Psoas muscle (tissue), 8 donors: ENCODE results near the gene LRRC8C. TPM values are rescaled to one million over a fixed set of nuclear protein-coding genes. Genes with fewer than 3 reads are reported as not detected.

ENCODE experiments used
- ATAC-seq, 4 donors: fragments of 200-7000 bp; cut with Tn5 transposase; one replicate each; pipeline ENCODE4 v1.9.1; 2020; ENCODE audit warnings: moderate library complexity in 3 of 4, mild to moderate bottlenecking in 2 of 4
- DNase-seq, 2 donors: peaks; one replicate each; pipeline ENCODE4 v3.0.0-alpha.2; 2020
- H3K27ac ChIP-seq: fragments of 200-600 bp; one replicate; pipeline ENCODE4 v1.8.0; 2022
- H3K27me3 ChIP-seq, 3 donors: fragments of 200-600 bp in 1 of 3; one replicate each; pipeline versions ENCODE4 v1.6.1 to v1.8.0; 2013 to 2022; ENCODE audit warnings: low read length in 2 of 3, mild to moderate bottlenecking in 2 of 3, moderate library complexity in 1 of 3; ENCODE audit not compliant: insufficient read depth in 3 of 3
- H3K36me3 ChIP-seq, 2 donors: fragments of 200-600 bp in 1 of 2; one replicate each; pipeline versions ENCODE4 v1.6.1 to v1.8.0; 2013 to 2022; ENCODE audit warnings: low read depth in 1 of 2, mild to moderate bottlenecking in 1 of 2, moderate library complexity in 1 of 2; ENCODE audit not compliant: insufficient read depth in 1 of 2
- H3K4me1 ChIP-seq: fragments of 200-600 bp; one replicate; pipeline ENCODE4 v1.8.0; 2022
- H3K4me3 ChIP-seq: fragments of 200-600 bp; one replicate; pipeline ENCODE4 v1.8.0; 2022; ENCODE audit warnings: mild to moderate bottlenecking
- H3K9me3 ChIP-seq: fragments of 200-600 bp; one replicate; pipeline ENCODE4 v1.8.0; 2022
- WGBS, 3 donors: extraction: QIAGEN DNeasy Blood & Tissue Kit; methylation state at CpG; one replicate each; pipeline versions ENCODE4 v1.1.6 to v1.1.7; 2013; 5-methylcytosine and 5-hydroxymethylcytosine counted together
- intact Hi-C, 2 donors: fragments of 100-400 bp; cut with DNase I; formaldehyde crosslinking; loops; one replicate each; pipeline versions ENCODE4 v1.11.0 to v1.14.2; 2022
- polyA plus RNA-seq, 3 donors: library from polyadenylated mRNA; stranded (reverse); fragments of 200-250 nt; gene quantifications; one replicate each; pipeline ENCODE4 v1.2.3, GENCODE V29; 2013
- total RNA-seq, 4 donors: library from RNA; stranded (reverse); fragmentation: NEBNext Ultra II Directional in 2 of 4; extraction: Animal tissue kit (Norgen Biotek cat#: 25700) in 2 of 4; gene quantifications; one replicate each; pipeline versions ENCODE4 v1.2.1 to v1.2.4, GENCODE V29; 2021 to 2023
- TF ChIP-seq, protein P1 (sequence below): fragments of 200-600 bp; IDR thresholded peaks from one replicate; pipeline ENCODE4 v1.8.0; 2022; ENCODE audit warnings: antibody characterized with exemption
- donor health status: healthy with polysubstance abuse.
- donor health status: DM: no; HTN: no; CAD: no; lungs with moderate emphysema.
- donor health status: Bipolar disorder and iron deficiency.
- donor health status: healthy.
- donor health status: DM: yes; HTN: yes; CAD: no.
- donor health status: DM: no; HTN: no; CAD: no.
- donor health status: DM: no; HTN: no; CAD: no.
- donor health status: DM: yes; HTN: yes; CAD: no.

LRRC8C gene
- total and polyA plus RNA-seq, 7 donors, result 1.4 to 4.1 (median 2.8) TPM

GRCh38 chr1:89761338-89761737, 128.4 kb downstream of the LRRC8C start:
- 75 to 95% (median 85%) methylated on average over 1 of the region's 1 CpG for WGBS, 3 donors

GRCh38 chr1:89761901-89762300, 129.0 kb downstream of the LRRC8C start:
- H3K27ac ChIP-seq, result peak overlapping the region; percentile 12
- peak overlapping the region; percentile 63 for H3K4me3 ChIP-seq
- H3K4me1 ChIP-seq, result no peaks in the 10 kb centered on the region
- WGBS, 3 donors, result 66 to 85% (median 79%) methylated on average over 3 of the region's 3 CpGs
- TF ChIP-seq, protein P1, sequence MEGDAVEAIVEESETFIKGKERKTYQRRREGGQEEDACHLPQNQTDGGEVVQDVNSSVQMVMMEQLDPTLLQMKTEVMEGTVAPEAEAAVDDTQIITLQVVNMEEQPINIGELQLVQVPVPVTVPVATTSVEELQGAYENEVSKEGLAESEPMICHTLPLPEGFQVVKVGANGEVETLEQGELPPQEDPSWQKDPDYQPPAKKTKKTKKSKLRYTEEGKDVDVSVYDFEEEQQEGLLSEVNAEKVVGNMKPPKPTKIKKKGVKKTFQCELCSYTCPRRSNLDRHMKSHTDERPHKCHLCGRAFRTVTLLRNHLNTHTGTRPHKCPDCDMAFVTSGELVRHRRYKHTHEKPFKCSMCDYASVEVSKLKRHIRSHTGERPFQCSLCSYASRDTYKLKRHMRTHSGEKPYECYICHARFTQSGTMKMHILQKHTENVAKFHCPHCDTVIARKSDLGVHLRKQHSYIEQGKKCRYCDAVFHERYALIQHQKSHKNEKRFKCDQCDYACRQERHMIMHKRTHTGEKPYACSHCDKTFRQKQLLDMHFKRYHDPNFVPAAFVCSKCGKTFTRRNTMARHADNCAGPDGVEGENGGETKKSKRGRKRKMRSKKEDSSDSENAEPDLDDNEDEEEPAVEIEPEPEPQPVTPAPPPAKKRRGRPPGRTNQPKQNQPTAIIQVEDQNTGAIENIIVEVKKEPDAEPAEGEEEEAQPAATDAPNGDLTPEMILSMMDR, result no peak
- intact Hi-C loops, result loop anchor here (1.0 to 5.0 kb wide), 3 partner anchors 129 to 160 kb away; partner anchors contain the start of gene LRRC8C (in 2 of the 2)
- no peaks in the 10 kb centered on the region for H3K9me3 ChIP-seq
- no peaks in the 10 kb centered on the region for H3K27me3 ChIP-seq
- ATAC-seq, result no peak
- no peak for DNase-seq
- H3K36me3 ChIP-seq, result no peaks in the 10 kb centered on the region

More at GRCh38 chr1:89761338-89761737, 128.4 kb downstream of the LRRC8C start:
- H3K27me3 ChIP-seq, result no peaks in the 10 kb centered on the region
- no peak overlapping the region for H3K27ac ChIP-seq
- DNase-seq (no peak), ATAC-seq (no peak)
- TF ChIP-seq, protein P1, result no peak
- no peak overlapping the region for H3K4me3 ChIP-seq
- no peaks in the 10 kb centered on the region for H3K9me3 ChIP-seq
- H3K4me1 ChIP-seq, result no peaks in the 10 kb centered on the region
- H3K36me3 ChIP-seq, result no peaks in the 10 kb centered on the region
- intact Hi-C loops, result loop anchor here in 1 of 2 donors (5.0 kb wide), 1 partner anchor 159 kb away; no protein-coding TSS in a partner anchor

DNA sequence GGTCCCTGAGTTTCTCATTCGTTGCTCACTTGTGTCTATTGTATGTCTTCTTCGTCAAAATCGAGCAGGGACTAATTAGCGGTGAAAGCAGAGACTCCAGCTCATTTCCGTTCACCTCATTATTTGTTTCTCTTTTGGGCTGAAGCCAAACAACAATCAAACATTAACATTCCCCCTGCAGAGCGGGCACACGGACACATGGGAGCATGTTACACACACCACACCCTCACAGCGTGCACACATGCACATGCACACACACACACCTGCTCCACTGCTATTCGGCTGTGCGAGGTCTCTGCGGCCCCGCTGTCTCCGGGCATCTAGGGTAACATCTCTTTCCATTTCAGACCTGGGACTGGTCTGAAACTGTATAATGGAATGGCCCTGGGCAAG, 129.5 kb downstream of the LRRC8C start:
- TF ChIP-seq, protein P1, result no peak
- peak in 2 of 4 donors; percentile 24 to 39 for ATAC-seq
- WGBS, 3 donors, result 33 to 57% (median 48%) methylated on average over 13 of the region's 13 CpGs
- H3K27ac ChIP-seq, result no peak overlapping the region
- intact Hi-C loops, result loop anchor here (1.0 to 5.0 kb wide), 3 partner anchors 129 to 160 kb away; partner anchors contain the start of gene LRRC8C (in 2 of the 2)
- no peaks in the 10 kb centered on the region for H3K9me3 ChIP-seq
- H3K4me1 ChIP-seq, result no peaks in the 10 kb centered on the region
- no peaks in the 10 kb centered on the region for H3K36me3 ChIP-seq
- H3K4me3 ChIP-seq, result peak overlapping the region; percentile 63
- no peaks in the 10 kb centered on the region for H3K27me3 ChIP-seq
- DNase-seq, result peak in 1 of 2 donors; percentile 21

DNA sequence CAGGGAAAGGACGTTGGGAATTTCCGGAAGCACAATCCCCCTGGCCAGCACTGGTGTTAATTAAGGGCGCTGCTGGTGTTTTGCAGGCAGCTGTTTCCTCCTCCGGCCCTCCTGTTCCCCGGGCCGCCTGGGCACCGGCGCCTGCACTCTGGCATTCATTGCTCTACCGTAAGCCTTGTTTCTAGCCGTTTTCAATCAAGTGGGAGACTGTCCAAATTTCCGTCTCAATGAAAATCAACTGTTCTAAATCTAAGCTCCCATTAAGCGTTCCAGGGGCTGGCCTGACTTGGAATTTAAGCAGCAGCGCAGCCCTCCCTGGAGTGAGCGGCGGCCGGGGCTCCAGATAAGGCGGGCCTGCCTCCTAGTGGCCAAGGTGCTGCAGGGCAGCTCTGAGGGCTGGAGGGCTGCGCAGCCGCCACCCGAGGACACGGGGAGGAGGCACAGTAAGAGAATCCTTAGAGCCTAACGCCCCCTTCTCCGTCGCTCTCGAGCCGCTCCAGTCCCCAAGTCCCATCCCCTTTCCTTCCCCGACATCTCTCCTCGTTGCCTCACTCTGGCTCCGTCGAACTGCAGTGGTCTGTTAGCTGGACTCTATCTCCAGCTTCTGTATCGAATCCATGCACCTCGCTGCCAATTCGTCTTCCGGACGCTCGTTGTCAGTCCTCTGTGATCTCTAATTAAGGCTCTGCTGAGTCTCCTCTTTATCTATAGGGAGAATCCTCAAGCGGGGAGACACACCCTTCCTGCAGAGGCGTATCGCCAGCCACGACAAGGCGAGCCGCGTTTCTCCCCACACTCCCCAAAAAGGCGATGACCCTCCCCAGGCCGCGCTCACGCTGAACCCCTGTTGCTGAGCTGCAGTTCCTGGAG, 130.1 kb downstream of the LRRC8C start:
- peak overlapping the region; percentile 63 for H3K4me3 ChIP-seq
- H3K27ac ChIP-seq, result peak overlapping the region; percentile 18
- peak; percentile 98 to 100 (median 98) for ATAC-seq
- intact Hi-C loops, result loop anchor here (1.0 to 5.0 kb wide), 4 partner anchors 130 to 281 kb away; partner anchors contain the start of gene LRRC8C (in 2 of the 2)
- no peaks in the 10 kb centered on the region for H3K36me3 ChIP-seq
- no peaks in the 10 kb centered on the region for H3K27me3 ChIP-seq
- WGBS, 3 donors, result 2 to 4% (median 2%) methylated on average over 43 to 47 of the region's 47 CpGs
- DNase-seq, result peak; percentile 84 to 91
- TF ChIP-seq, protein P1, result peak; percentile 98
- H3K4me1 ChIP-seq, result no peaks in the 10 kb centered on the region
- H3K9me3 ChIP-seq, result no peaks in the 10 kb centered on the region
